PC-3 (cell line): Measurements from ENCODE around the gene JAKMIP2.

Experiments
- EZH2phosphoT487 ChIP-seq: fragments of 300-600 bp; sonication (generic); IDR thresholded peaks from 2 replicates; pipeline ENCODE4 v1.6.1; 2018; ENCODE audit warnings: mild to moderate bottlenecking, antibody characterized with exemption, low read length, borderline replicate concordance
- TF ChIP-seq, protein P1 (sequence below): fragments of 300-600 bp; sonication (generic); conservative IDR thresholded peaks from 2 replicates; pipeline ENCODE4 v1.5.1; 2017; ENCODE audit warnings: antibody characterized with exemption, low read depth, mild to moderate bottlenecking, low read length

DNA sequence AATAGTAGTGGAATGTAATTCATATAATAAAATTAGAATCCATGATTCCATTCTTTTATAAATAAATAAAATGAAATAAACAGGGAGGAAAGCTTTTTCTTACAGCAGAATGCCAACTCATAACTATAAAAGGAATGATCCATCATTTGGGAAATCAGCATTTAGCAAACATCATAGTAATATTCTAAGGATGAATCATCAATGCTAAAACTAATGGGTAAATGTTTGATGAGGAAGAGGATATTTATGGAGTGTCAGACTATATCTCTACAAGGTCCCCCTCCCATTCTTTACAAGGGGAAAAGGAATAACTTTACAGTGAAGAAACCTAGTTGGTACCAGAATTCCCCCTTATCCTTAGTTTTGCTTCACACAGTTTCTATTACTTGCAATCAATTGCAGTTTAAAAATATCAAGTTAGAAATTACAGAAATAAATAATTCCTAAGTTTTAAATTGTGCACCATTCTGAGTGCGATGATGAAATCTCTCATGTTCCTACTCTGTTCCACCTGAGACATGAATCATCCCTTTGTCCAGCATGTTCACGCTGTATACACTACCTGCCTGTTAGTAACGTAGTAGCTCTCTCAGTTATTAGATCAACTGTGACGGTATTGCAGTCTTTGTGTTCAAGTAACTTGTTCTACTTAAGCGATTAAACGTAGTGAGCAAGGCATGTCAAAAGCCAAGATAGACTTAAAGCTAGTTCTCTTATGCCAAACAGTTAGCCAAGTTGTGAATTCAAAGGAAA lies 14.2 kb upstream of the JAKMIP2 start:
- TF ChIP-seq, protein P1, sequence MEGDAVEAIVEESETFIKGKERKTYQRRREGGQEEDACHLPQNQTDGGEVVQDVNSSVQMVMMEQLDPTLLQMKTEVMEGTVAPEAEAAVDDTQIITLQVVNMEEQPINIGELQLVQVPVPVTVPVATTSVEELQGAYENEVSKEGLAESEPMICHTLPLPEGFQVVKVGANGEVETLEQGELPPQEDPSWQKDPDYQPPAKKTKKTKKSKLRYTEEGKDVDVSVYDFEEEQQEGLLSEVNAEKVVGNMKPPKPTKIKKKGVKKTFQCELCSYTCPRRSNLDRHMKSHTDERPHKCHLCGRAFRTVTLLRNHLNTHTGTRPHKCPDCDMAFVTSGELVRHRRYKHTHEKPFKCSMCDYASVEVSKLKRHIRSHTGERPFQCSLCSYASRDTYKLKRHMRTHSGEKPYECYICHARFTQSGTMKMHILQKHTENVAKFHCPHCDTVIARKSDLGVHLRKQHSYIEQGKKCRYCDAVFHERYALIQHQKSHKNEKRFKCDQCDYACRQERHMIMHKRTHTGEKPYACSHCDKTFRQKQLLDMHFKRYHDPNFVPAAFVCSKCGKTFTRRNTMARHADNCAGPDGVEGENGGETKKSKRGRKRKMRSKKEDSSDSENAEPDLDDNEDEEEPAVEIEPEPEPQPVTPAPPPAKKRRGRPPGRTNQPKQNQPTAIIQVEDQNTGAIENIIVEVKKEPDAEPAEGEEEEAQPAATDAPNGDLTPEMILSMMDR = no peak
- TF ChIP-seq EZH2phosphoT487 = no peak
